Epithelial cell of proximal tubule (primary cell): ENCODE data around the gene SEZ6. TPM values are rescaled to one million over a fixed set of nuclear protein-coding genes. Genes with fewer than 3 reads are reported as not detected.

Experiments
- DNase-seq: peaks from one replicate; pipeline ENCODE4 v3.0.0-alpha.2; 2011; ENCODE audit warnings: low read depth
- H3K4me3 ChIP-seq: 2 replicates; pipeline ENCODE4 v1.5.1; 2011; ENCODE audit warnings: low read depth, mild to moderate bottlenecking, low read length
- CTCF ChIP-seq: conservative IDR thresholded peaks from 2 replicates; pipeline ENCODE4 v1.5.1; 2012; ENCODE audit warnings: low read depth, mild to moderate bottlenecking, low read length
- total RNA-seq: library from RNA; depleted of rRNA; stranded (reverse); fragments of >200 nt; gene quantifications from 2 replicates; pipeline ENCODE4 v1.2.3, GENCODE V29; 2015

SEZ6 gene
- total RNA-seq, 1 donor from 2014 or later = not detected

- DNase-seq = no peak
- no peak for TF ChIP-seq CTCF
- no peak overlapping the region for H3K4me3 ChIP-seq
These were observed 30.8 kb upstream of the SEZ6 start for GRCh38 chr17:29036584-29036983.

GRCh38 chr17:29034510-29034909 lies 28.7 kb upstream of the SEZ6 start:
- no peak overlapping the region for H3K4me3 ChIP-seq
- TF ChIP-seq CTCF = no peak
- no peak for DNase-seq

- no peak for TF ChIP-seq CTCF
- H3K4me3 ChIP-seq = no peak overlapping the region
- no peak for DNase-seq
These were observed 27.0 kb upstream of the SEZ6 start for GRCh38 chr17:29032857-29033197.

- TF ChIP-seq CTCF = no peak
- DNase-seq = no peak
- no peak overlapping the region for H3K4me3 ChIP-seq
These were observed 26.4 kb upstream of the SEZ6 start for GRCh38 chr17:29032013-29032856.

- no peak for DNase-seq
- no peak overlapping the region for H3K4me3 ChIP-seq
- no peak for TF ChIP-seq CTCF
These were observed 25.7 kb upstream of the SEZ6 start for GRCh38 chr17:29031488-29031887.

- H3K4me3 ChIP-seq = no peak overlapping the region
- no peak for TF ChIP-seq CTCF
These were observed 18.6 kb upstream of the SEZ6 start for GRCh38 chr17:29024316-29024952.

GRCh38 chr17:29022074-29022473 lies 16.2 kb upstream of the SEZ6 start:
- TF ChIP-seq CTCF = no peak
- no peak for DNase-seq
- H3K4me3 ChIP-seq = no peak overlapping the region

More at GRCh38 chr17:29024316-29024952, 18.6 kb upstream of the SEZ6 start:
- no peak for DNase-seq
